Astrocyte of the spinal cord (primary cell): ENCODE data around the gene TBX10.
"Not testable (repeated sequence)": the region's sequence is repeated elsewhere in the genome, so short reads cannot be mapped to it uniquely, and the experiment has no call there.

Experiments used
- DNase-seq: peaks from one replicate; pipeline ENCODE4 v3.0.0; 2011; ENCODE audit warnings: low read depth, low spot score
- H3K4me3 ChIP-seq: 2 replicates; pipeline ENCODE4 v1.5.1; 2011; ENCODE audit warnings: low read depth, mild to moderate bottlenecking, low read length, moderate library complexity
- in situ Hi-C: cut with HindIII; loops from 2 replicates; pipeline ENCODE4 v1.10.0; 2017; ENCODE audit warnings: low sequenced_read_pairs
- TF ChIP-seq, protein P1 (sequence below): IDR thresholded peaks from 2 replicates; pipeline ENCODE4 v1.5.1; 2012; ENCODE audit warnings: low read depth, mild to moderate bottlenecking, low read length, inconsistent platforms

Gene TBX10

DNA sequence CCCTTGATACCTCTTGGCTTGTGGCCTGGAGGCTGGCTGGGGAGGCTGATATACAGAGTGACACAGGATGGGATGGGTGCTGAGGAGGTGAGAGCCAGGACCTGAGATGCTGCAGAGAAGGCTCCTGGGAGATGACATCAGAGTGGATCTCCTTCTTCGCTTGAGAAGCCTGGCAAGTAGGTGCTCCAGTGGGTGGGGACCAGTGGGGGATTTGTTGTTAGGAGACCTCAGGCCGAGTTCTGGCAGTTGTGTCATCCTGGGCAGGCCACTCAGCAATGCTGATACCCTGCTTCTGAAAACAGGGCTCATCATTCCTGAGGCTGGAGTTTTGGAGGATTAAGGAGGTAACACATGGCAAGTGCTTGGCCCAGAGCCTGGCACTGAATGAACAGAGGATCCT, 34.7 kb downstream of the TBX10 start:
- no peak for DNase-seq
- TF ChIP-seq, protein P1, sequence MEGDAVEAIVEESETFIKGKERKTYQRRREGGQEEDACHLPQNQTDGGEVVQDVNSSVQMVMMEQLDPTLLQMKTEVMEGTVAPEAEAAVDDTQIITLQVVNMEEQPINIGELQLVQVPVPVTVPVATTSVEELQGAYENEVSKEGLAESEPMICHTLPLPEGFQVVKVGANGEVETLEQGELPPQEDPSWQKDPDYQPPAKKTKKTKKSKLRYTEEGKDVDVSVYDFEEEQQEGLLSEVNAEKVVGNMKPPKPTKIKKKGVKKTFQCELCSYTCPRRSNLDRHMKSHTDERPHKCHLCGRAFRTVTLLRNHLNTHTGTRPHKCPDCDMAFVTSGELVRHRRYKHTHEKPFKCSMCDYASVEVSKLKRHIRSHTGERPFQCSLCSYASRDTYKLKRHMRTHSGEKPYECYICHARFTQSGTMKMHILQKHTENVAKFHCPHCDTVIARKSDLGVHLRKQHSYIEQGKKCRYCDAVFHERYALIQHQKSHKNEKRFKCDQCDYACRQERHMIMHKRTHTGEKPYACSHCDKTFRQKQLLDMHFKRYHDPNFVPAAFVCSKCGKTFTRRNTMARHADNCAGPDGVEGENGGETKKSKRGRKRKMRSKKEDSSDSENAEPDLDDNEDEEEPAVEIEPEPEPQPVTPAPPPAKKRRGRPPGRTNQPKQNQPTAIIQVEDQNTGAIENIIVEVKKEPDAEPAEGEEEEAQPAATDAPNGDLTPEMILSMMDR = no peak
- in situ Hi-C loops = no loop called here
- no peak overlapping the region for H3K4me3 ChIP-seq

DNA sequence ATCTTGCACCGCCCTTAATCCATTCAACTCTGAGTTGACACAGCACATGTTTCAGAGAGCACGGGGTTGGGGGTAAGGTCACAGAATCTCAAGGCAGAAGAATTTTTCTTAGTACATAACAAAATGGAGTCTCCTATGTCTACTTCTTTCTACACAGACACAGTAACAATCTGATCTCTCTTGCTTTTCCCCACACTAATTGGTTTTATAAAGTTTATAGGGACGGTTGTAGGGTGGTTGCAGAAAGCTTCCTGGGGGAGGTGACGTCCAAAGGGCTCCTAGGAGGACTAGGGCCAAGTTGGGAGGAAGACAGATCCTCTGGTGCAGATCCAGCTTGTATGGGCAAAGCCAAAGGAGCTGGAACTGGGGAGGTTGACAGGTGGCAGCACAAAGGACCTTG, 35.4 kb downstream of the TBX10 start:
- in situ Hi-C loops, DNase-seq, H3K4me3 ChIP-seq: not testable (repeated sequence)

DNA sequence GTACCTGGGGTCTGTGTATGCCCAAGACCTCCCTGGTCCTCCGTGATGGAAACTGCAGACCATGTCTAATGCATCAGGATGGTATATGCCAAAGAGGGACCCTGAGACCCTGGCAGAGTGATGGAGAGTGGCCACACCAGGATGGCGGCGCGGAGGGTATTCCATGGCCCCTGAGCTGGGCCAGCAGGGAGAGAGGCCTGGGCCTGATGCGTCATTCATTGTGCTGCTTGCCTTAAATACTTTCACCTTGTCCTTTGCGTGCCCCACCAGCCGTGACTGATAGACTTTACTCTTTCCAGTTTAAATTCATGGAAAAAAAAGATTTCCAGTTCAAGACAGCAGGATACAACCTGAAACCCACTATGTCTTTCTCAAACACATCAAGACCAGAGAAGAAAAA, 38.5 kb downstream of the TBX10 start:
- in situ Hi-C loops = no loop called here
- TF ChIP-seq, protein P1 = no peak
- no peak overlapping the region for H3K4me3 ChIP-seq
- DNase-seq = no peak

DNA sequence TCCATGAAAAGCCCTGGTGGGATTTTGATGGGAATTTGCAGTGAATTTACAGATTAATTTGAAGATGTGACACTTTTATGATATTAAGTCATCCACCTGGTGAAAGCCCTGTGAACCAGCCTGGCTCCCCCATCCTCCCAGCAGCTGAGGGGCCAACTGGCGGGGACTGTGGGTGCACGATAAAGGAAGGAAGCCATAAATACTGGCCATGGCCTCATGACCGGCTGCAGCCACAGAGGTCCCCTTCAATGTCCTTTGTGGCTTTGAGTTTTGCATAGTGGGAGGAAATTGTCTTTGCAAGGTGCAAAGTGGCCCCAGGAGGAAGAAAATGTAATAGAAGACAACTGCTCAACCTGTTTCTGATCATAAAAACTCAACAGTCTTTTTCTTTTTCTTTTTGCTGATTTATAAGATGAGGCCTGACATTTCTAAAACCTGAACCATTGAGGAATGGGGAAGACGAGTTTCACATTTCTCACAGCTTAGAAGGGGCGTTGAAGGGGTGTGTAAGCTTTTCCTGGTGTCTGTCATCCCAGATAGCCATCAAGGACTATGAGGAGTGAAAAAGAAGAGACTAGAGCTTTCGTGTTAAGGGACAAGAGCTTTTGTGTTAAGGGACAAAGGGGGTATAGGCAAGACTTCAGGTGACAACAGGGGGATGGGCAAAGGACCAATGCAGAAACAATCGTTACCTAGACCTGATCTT, 39.1 kb downstream of the TBX10 start:
- H3K4me3 ChIP-seq = no peak overlapping the region
- TF ChIP-seq, protein P1 = no peak
- in situ Hi-C loops = no loop called here
- DNase-seq = no peak

DNA sequence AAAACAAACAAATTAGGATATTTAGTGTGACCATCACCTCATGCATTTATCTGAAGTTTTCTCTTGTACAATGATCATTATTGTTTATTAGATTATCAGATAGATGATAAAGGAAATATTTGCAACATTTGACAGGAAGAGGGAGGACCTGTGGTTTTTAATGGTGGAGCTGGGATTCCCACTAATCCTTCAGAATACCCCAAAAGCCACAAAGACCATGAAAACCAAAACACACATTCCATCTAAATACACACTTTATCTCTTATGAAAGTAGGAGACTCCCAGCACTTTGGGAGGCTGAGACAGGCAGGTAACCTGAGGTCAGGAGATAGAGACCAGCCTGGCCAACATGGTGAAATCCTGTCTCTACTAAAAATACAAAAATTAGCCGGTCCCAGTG, 40.4 kb downstream of the TBX10 start:
- no peak overlapping the region for H3K4me3 ChIP-seq
- no peak for DNase-seq
- in situ Hi-C loops = no loop called here
- TF ChIP-seq, protein P1 = no peak

DNA sequence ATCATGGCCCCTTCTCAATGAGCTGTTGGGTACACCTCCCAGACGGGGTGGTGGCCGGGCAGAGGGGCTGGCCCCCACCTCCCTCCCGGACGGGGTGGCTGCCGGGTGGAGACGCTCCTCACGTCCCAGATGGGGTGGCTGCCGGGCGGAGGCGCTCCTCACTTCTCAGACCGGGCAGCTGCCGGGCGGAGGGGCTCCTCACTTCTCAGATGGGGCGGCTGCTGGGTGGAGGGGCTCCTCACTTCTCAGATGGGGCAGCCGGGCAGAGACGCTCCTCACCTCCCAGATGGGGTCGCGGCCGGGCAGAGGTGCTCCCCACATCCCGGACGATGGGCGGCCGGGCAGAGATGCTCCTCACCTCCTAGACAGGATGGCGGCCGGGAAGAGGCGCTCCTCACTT, 41.6 kb downstream of the TBX10 start:
- DNase-seq, in situ Hi-C loops, H3K4me3 ChIP-seq: not testable (repeated sequence)

DNA sequence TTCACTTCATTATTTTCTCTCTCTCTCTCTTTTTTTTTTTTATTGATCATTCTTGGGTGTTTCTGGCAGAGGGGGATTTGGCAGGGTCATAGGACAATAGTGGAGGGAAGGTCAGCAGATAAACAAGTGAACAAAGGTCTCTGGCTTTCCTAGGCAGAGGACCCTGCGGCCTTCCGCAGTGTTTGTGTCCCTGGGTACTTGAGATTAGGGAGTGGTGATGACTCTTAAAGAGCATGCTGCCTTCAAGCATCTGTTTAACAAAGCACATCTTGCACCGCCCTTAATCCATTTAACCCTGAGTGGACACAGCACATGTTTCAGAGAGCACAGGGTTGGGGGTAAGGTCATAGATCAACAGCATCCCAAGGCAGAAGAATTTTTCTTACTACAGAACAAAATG, 42.1 kb downstream of the TBX10 start:
- DNase-seq, H3K4me3 ChIP-seq, in situ Hi-C loops: not testable (repeated sequence)

DNA sequence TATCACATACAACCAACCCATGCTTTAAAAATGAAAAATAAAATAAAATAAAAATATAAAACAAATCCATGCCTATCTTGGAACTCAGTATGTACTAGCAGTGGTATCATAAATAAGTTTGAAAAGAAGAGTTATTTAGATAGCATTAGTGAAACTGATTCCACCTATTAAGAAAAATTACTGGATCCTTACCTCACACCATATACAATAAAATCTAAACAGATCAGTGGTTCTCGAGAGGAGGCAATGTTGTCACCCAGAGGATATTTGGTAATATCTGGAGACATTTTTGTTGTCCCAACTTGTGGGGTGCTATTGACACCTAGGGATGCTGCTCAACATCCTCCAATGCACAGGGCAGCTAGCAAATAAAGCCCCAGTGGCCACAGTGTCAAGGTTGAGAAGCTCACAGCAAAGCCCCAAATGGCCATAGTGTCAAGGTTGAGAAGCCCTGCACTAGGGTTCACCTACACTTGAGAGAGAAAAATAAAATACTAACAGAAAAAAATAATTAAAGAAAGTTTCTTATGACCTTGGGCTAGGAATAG, 42.7 kb downstream of the TBX10 start:
- H3K4me3 ChIP-seq = no peak overlapping the region
- TF ChIP-seq, protein P1 = no peak
- no peak for DNase-seq
- in situ Hi-C loops = no loop called here
